ENCODE measurements around the gene CD58.

The CD58 gene

DNA sequence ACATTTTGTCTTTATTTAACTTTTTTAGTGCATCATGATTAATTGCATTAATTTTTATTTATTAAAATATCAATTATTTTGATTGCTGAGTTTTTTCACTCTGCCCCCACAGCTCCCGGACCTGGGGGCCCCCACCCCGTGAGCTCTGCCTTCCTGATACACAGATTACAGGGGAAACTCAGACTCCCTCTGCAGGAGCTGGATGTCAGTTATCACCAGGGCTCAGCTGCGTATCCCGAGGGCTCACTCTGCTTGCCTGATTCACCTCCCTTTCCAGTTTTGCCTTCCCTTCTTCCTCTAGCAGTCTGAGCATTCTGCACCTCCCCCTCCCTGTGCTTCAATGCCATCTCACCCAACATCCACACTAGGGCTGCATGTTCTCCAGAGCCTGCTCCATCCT lies 99.6 kb downstream of the CD58 start:
- no peak for DNase-seq (ENCODE audit: low spot score)

DNA sequence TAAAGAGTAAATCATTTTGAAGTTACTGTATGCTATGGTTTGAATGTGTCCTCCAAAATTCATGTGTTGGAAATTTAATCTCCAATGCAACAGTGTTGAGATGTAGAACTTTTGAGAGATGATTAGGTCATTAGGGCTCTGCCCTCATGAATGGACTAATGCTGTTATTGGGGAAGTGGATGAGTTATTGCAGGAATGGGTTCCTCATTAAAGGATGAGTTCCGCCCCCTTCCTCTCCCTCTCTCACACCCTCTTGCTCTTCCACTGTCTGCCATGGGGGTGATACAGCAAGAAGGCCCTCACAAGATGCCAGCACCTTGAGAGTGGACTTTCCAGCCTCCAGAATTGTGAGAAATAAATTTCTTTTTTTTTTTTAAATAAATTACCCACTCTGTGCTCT lies 100.2 kb downstream of the CD58 start:
- no peak for DNase-seq (ENCODE audit: low spot score)

- no peak for DNase-seq (ENCODE audit: low spot score)
Measured at GRCh38 chr1:116466810-116467557, 103.8 kb downstream of the CD58 start.

GRCh38 chr1:116465845-116466685 lies 104.8 kb downstream of the CD58 start:
- no peak for DNase-seq (ENCODE audit: low spot score)

GRCh38 chr1:116465477-116465844 lies 105.4 kb downstream of the CD58 start:
- no peak for DNase-seq (ENCODE audit: low spot score)

Measured in cerebellar cortex (tissue), 1 donor.